Prostate gland (tissue), 2 donors: Measurements from ENCODE around the gene TMEM132A. TPM values are rescaled to one million over a fixed set of nuclear protein-coding genes. Genes with fewer than 3 reads are reported as not detected.
"Not testable (repeated sequence)": the region's sequence is repeated elsewhere in the genome, so short reads cannot be mapped to it uniquely, and the experiment has no call there.

ENCODE experiments used
- DNase-seq: peaks from one replicate; pipeline ENCODE4 v3.0.0-alpha.2; 2019; ENCODE audit warnings: low spot score
- H3K27ac ChIP-seq, 2 donors: fragments of 200-600 bp; sonication (generic); 2 replicates each; pipeline ENCODE4 v1.5.1; 2017 to 2019
- H3K27me3 ChIP-seq: fragments of 200-600 bp; sonication (generic); replicated peaks from 2 replicates; pipeline ENCODE4 v1.5.1; 2019; ENCODE audit not compliant: insufficient read depth
- H3K36me3 ChIP-seq, 2 donors: fragments of 200-600 bp; sonication (generic); 1 replicate in 1 of 2; 2 replicates in 1 of 2; pipeline versions ENCODE4 v1.5.1 to v1.8.1; 2017 to 2019
- H3K4me1 ChIP-seq: fragments of 200-600 bp; sonication (generic); replicated peaks from 2 replicates; pipeline ENCODE4 v1.5.1; 2019
- H3K4me3 ChIP-seq, 2 donors: fragments of 200-600 bp; sonication (generic); 2 replicates each; pipeline ENCODE4 v1.5.1; 2017 to 2019
- H3K9me3 ChIP-seq: fragments of 200-600 bp; sonication (generic); 2 replicates; pipeline ENCODE4 v1.5.1; 2017
- CTCF ChIP-seq, 4 experiments: fragments of 200-600 bp in 2 of 4; fragments of 450-650 bp in 2 of 4; sonication (generic) in 2 of 4; IDR thresholded peaks; 1 replicate in 3 of 4; 2 replicates in 1 of 4; pipeline ENCODE4 v1.5.1; 2016 to 2019; ENCODE audit warnings: antibody characterized with exemption in 4 of 4, mild to moderate bottlenecking in 2 of 4, moderate library complexity in 2 of 4
- POLR2A ChIP-seq: fragments of 450-650 bp; IDR thresholded peaks from one replicate; pipeline ENCODE4 v1.6.1; 2016; ENCODE audit warnings: antibody characterized with exemption, mild to moderate bottlenecking
- POLR2AphosphoS5 ChIP-seq: sonication (generic); formaldehyde crosslinking; IDR thresholded peaks from one replicate; pipeline ENCODE4 v1.6.1; 2017; ENCODE audit warnings: antibody characterized with exemption
- WGBS: methylation state at CpG from one replicate; pipeline ENCODE4 v1.1.5; 2018; 5-methylcytosine and 5-hydroxymethylcytosine counted together
- intact Hi-C: fragments of 100-400 bp; cut with DNase I; formaldehyde crosslinking; loops from one replicate; pipeline ENCODE4 v1.14.2; 2022
- total RNA-seq, 2 donors: library from RNA; depleted of rRNA; stranded (reverse); fragments of >200 nt; gene quantifications; one replicate each; pipeline ENCODE4 v1.1.0, GENCODE V29; 2016

Gene TMEM132A
- total RNA-seq, 2 donors from 2014 or later: 18.7 to 44.5 TPM

DNA sequence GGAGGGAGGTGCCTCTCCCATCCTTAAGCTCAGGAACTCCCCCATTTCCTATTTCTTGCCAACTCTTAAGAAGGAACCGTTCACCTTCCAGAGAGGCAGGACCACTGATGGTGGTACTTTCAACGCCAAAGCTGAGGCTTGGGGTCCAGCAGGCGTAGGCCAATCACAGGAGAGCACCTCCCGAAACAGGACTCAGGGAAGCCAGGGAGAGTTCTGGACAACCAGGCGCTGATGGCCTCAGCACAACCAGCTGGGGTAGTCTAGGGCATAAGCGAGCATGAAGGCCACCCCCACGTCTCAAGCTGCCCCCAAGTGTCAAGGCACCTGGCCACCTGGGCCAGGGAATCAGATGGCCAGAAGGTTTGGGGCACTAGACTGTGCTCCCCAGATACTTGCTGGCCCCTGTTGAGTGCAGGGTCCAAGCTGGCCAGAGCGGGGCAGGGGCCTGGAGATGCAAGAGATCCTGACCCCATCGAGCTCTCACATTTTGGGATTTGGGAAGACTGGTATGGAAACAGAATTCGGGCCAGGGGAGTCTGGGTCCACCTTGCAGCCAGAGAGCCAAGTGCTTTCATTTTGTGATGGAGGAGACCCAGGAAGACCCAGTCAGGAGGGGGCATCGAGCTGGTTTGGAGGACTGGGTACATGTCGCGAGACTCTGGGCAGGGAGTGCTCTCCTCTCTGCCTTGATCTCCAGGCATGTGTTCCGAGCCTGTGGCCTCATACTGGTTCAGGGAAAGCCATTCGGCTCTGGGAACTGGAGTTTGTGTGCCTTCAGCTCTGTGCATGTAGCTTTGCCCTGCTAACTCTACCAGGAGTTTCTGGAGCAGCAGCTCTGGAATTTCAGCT, 48.1 kb downstream of the TMEM132A start:
- H3K4me1 ChIP-seq: no peaks in the 10 kb centered on the region
- DNase-seq: no peak
- intact Hi-C loops: no loop called here
- no peak overlapping the region for H3K4me3 ChIP-seq
- H3K27ac ChIP-seq: no peak overlapping the region
- no peaks in the 10 kb centered on the region for H3K36me3 ChIP-seq
- TF ChIP-seq POLR2A: no peak
- TF ChIP-seq POLR2AphosphoS5: no peak
- no peak for TF ChIP-seq CTCF (IDR thresholded peaks at IDR 0.05)
- no peaks in the 10 kb centered on the region for H3K27me3 ChIP-seq
- no peaks in the 10 kb centered on the region for H3K9me3 ChIP-seq
- WGBS: 93% methylated on average over 15 of the region's 15 CpGs

GRCh38 chr11:60973699-60974098, 49.4 kb downstream of the TMEM132A start:
- Histone ChIP-seq H3K36me3 (no peaks in the 10 kb centered on the region), H3K9me3 (no peaks in the 10 kb centered on the region), H3K27ac (no peak overlapping the region), H3K27me3 (no peaks in the 10 kb centered on the region), H3K4me3 (no peak overlapping the region), H3K4me1 (no peaks in the 10 kb centered on the region)
- intact Hi-C loops: no loop called here
- DNase-seq: no peak
- 79% methylated on average over 6 of the region's 6 CpGs for WGBS
- no peak for TF ChIP-seq CTCF (IDR thresholded peaks at IDR 0.05)
- no peak for TF ChIP-seq POLR2AphosphoS5
- no peak for TF ChIP-seq POLR2A

- 83% methylated on average over 13 of the region's 13 CpGs for WGBS
- H3K27me3 ChIP-seq, DNase-seq, H3K4me3 ChIP-seq, H3K4me1 ChIP-seq, H3K9me3 ChIP-seq, H3K36me3 ChIP-seq, intact Hi-C loops, H3K27ac ChIP-seq: not testable (repeated sequence)
Measured at GRCh38 chr11:60974316-60974715, 50.1 kb downstream of the TMEM132A start.

DNA sequence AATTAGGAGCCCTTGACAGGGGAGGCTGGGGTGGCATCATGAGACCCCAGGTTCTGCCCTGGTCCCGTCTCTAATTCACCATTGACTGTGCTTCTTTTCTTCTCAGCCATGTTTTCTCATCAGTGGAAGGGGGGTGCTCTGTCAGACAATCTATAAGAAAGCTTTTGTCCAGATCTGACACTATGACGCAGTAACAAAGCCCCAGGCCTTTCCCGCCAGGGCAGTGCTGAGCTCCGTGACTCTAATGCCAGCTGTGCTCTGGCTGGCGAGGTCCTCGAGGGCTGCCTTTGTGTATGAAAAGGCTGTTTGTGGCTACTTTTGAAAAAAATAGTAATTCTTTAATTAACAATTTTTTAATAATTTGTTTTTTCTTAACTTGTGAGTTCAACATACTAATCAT, 50.5 kb downstream of the TMEM132A start:
- H3K4me3 ChIP-seq: no peak overlapping the region
- H3K36me3 ChIP-seq: no peaks in the 10 kb centered on the region
- TF ChIP-seq POLR2AphosphoS5: no peak
- no peak for TF ChIP-seq POLR2A
- no peak for TF ChIP-seq CTCF (IDR thresholded peaks at IDR 0.05)
- H3K9me3 ChIP-seq: no peaks in the 10 kb centered on the region
- DNase-seq: no peak
- WGBS: 87% methylated on average over 6 of the region's 6 CpGs
- H3K27ac ChIP-seq: no peak overlapping the region
- no peaks in the 10 kb centered on the region for H3K27me3 ChIP-seq
- H3K4me1 ChIP-seq: no peaks in the 10 kb centered on the region
- intact Hi-C loops: no loop called here

- intact Hi-C loops: no loop called here
- no peaks in the 10 kb centered on the region for H3K9me3 ChIP-seq
- no peak overlapping the region for H3K4me3 ChIP-seq
- H3K36me3 ChIP-seq: no peaks in the 10 kb centered on the region
- no peak for DNase-seq
- no peaks in the 10 kb centered on the region for H3K4me1 ChIP-seq
- 88% methylated on average over 4 of the region's 4 CpGs for WGBS
- no peaks in the 10 kb centered on the region for H3K27me3 ChIP-seq
- no peak overlapping the region for H3K27ac ChIP-seq
- TF ChIP-seq CTCF (IDR thresholded peaks at IDR 0.05) (no peak), POLR2A (no peak), POLR2AphosphoS5 (no peak)
Measured at GRCh38 chr11:60977224-60977623, 53.0 kb downstream of the TMEM132A start.
